Measurements from ENCODE around the gene RNF212.
"Not testable (repeated sequence)": the region's sequence is repeated elsewhere in the genome, so short reads cannot be mapped to it uniquely, and the experiment has no call there.

The RNF212 gene

GRCh38 chr4:1050486-1051213, 62.7 kb downstream of the RNF212 start:
- in situ Hi-C loops (cut with MboI; ENCODE audit: low sequenced_read_pairs): no loop called here

GRCh38 chr4:1049591-1049905, 63.8 kb downstream of the RNF212 start:
- in situ Hi-C loops (cut with MboI; ENCODE audit: low sequenced_read_pairs): no loop called here

- in situ Hi-C loops (cut with MboI; ENCODE audit: low sequenced_read_pairs): no loop called here
These were observed 64.4 kb downstream of the RNF212 start for GRCh38 chr4:1048773-1049590.

GRCh38 chr4:1047976-1048772, 65.2 kb downstream of the RNF212 start:
- in situ Hi-C loops (cut with MboI; ENCODE audit: low sequenced_read_pairs): no loop called here

- in situ Hi-C loops (cut with MboI; ENCODE audit: low sequenced_read_pairs): no loop called here
These were observed 66.0 kb downstream of the RNF212 start for GRCh38 chr4:1047106-1047975.

GRCh38 chr4:1046581-1047011, 66.8 kb downstream of the RNF212 start:
- in situ Hi-C loops (cut with MboI; ENCODE audit: low sequenced_read_pairs): not testable (repeated sequence)

GRCh38 chr4:1045595-1046201, 67.7 kb downstream of the RNF212 start:
- in situ Hi-C loops (cut with MboI; ENCODE audit: low sequenced_read_pairs): no loop called here

- in situ Hi-C loops (cut with MboI; ENCODE audit: low sequenced_read_pairs): no loop called here
These were observed 68.2 kb downstream of the RNF212 start for GRCh38 chr4:1045193-1045594.

GRCh38 chr4:1044469-1045192, 68.7 kb downstream of the RNF212 start:
- in situ Hi-C loops (cut with MboI; ENCODE audit: low sequenced_read_pairs): no loop called here

- in situ Hi-C loops (cut with MboI; ENCODE audit: low sequenced_read_pairs): no loop called here
These were observed 69.5 kb downstream of the RNF212 start for GRCh38 chr4:1043651-1044468.

GRCh38 chr4:1043162-1043561, 70.2 kb downstream of the RNF212 start:
- in situ Hi-C loops (cut with MboI; ENCODE audit: low sequenced_read_pairs): no loop called here

- in situ Hi-C loops (cut with MboI; ENCODE audit: low sequenced_read_pairs): no loop called here
These were observed 70.9 kb downstream of the RNF212 start for GRCh38 chr4:1042352-1043055.

GRCh38 chr4:1041936-1042330, 71.4 kb downstream of the RNF212 start:
- in situ Hi-C loops (cut with MboI; ENCODE audit: low sequenced_read_pairs): no loop called here

- in situ Hi-C loops (cut with MboI; ENCODE audit: low sequenced_read_pairs): no loop called here
These were observed 72.0 kb downstream of the RNF212 start for GRCh38 chr4:1041147-1041935.

GRCh38 chr4:1040344-1041146, 72.8 kb downstream of the RNF212 start:
- in situ Hi-C loops (cut with MboI; ENCODE audit: low sequenced_read_pairs): no loop called here
